Body of pancreas (tissue), 4 donors: Measurements from ENCODE around the gene ARHGAP12.

Experiments
- CTCF ChIP-seq, 7 experiments: fragments of 450-650 bp in 4 of 7; fragments of 200-600 bp in 3 of 7; sonication (generic) in 3 of 7; IDR thresholded peaks; one replicate each; pipeline ENCODE4 v1.5.1; 2016 to 2019; ENCODE audit warnings: antibody characterized with exemption in 7 of 7
- POLR2A ChIP-seq, 3 donors: fragments of 450-650 bp; IDR thresholded peaks; one replicate each; pipeline ENCODE4 v1.6.1; 2016; ENCODE audit warnings: antibody characterized with exemption in 3 of 3, mild to moderate bottlenecking in 2 of 3

GRCh38 chr10:31937371-31937770 is 8.7 kb upstream of the ARHGAP12 start:
- no peak for TF ChIP-seq POLR2A (IDR thresholded peaks at IDR 0.05)
- TF ChIP-seq CTCF (IDR thresholded peaks at IDR 0.05): no peak
